B cell (primary cell): ENCODE data around the gene CSRP3. TPM values are rescaled to one million over a fixed set of nuclear protein-coding genes. Genes with fewer than 3 reads are reported as not detected.

Experiments
- ATAC-seq: fragments of 200-7000 bp; cut with Tn5 transposase; one replicate; pipeline ENCODE4 v1.10.0; 2021; ENCODE audit warnings: low read depth, mild to moderate bottlenecking, moderate number of reproducible peaks, moderate library complexity
- CTCF ChIA-PET: fragments of 350-600 bp; sonication (Branson Sonifier 250); formaldehyde crosslinking; loops from one replicate; lab custom pipeline; 2021; ENCODE audit warnings: antibody characterized with exemption, inconsistent platforms; lab: Charles Lee
- POLR2A ChIA-PET: fragments of 350-600 bp; sonication (Branson Sonifier 250); formaldehyde crosslinking; loops from one replicate; lab custom pipeline; 2021; ENCODE audit warnings: antibody characterized with exemption; lab: Charles Lee
- DNase-seq: peaks from one replicate; pipeline ENCODE4 v3.0.0; 2013
- H2AFZ ChIP-seq: 2 replicates; pipeline ENCODE4 v1.6.1; 2012; ENCODE audit warnings: mild to moderate bottlenecking, low read depth, low read length; ENCODE audit not compliant: insufficient read depth, poor library complexity, severe bottlenecking
- H3K27ac ChIP-seq, 2 donors: 1 replicate in 1 of 2; 2 replicates in 1 of 2; pipeline ENCODE4 v1.5.1; 2012 to 2013; ENCODE audit warnings: low read length in 2 of 2, mild to moderate bottlenecking in 2 of 2, moderate library complexity in 1 of 2
- H3K27me3 ChIP-seq, 4 experiments: fragments of 200-600 bp in 1 of 4; sonication (generic) in 1 of 4; replicated peaks in 1 of 4; 1 replicate in 2 of 4; 2 replicates in 2 of 4; pipeline versions ENCODE4 v1.6.1 to v1.7.0; 2013 to 2016; ENCODE audit warnings: low read length in 3 of 4, mild to moderate bottlenecking in 2 of 4, mixed read lengths in 1 of 4, moderate library complexity in 1 of 4; ENCODE audit not compliant: insufficient read depth in 4 of 4, control insufficient read depth in 3 of 4; ENCODE audit errors: control extremely low read depth in 1 of 4
- H3K36me3 ChIP-seq, 2 experiments: replicated peaks in 1 of 2; 1 replicate in 1 of 2; 2 replicates in 1 of 2; pipeline versions ENCODE4 v1.6.1 to v1.7.1; 2013; ENCODE audit warnings: low read length in 1 of 2; ENCODE audit not compliant: insufficient read depth in 2 of 2, control insufficient read depth in 1 of 2; ENCODE audit errors: control extremely low read depth in 1 of 2, extremely low read depth in 1 of 2
- H3K4me1 ChIP-seq, 2 donors: fragments of 200-600 bp in 1 of 2; sonication (generic) in 1 of 2; 1 replicate in 1 of 2; 2 replicates in 1 of 2; pipeline versions ENCODE4 v1.5.1 to v1.6.1; 2013 to 2017; ENCODE audit warnings: low read length in 2 of 2; ENCODE audit not compliant: control insufficient read depth in 2 of 2, insufficient read depth in 2 of 2
- H3K4me2 ChIP-seq: replicated peaks from 2 replicates; pipeline ENCODE3; 2012; ENCODE audit warnings: mild to moderate bottlenecking, low read depth, low read length; ENCODE audit not compliant: poor library complexity, severe bottlenecking
- H3K4me3 ChIP-seq, 5 experiments: fragments of 200-600 bp in 1 of 5; sonication (generic) in 1 of 5; 1 replicate in 3 of 5; 2 replicates in 2 of 5; pipeline versions ENCODE4 v1.5.1 to v1.7.0; 2011 to 2016; ENCODE audit warnings: low read length in 4 of 5, mild to moderate bottlenecking in 4 of 5, low read depth in 2 of 5, control low read depth in 1 of 5, moderate library complexity in 1 of 5; ENCODE audit not compliant: insufficient read depth in 1 of 5; ENCODE audit errors: control extremely low read depth in 1 of 5, extremely low read depth in 1 of 5
- H3K79me2 ChIP-seq: fragments of 200-600 bp; sonication (generic); one replicate; pipeline ENCODE4 v1.6.0; 2016; ENCODE audit warnings: low read length; ENCODE audit not compliant: control insufficient read depth, insufficient read depth
- H3K9ac ChIP-seq: fragments of 200-600 bp; sonication (generic); 2 replicates; pipeline ENCODE4 v1.6.1; 2017; ENCODE audit warnings: mild to moderate bottlenecking, low read length, moderate library complexity
- H3K9me3 ChIP-seq, 3 donors: one replicate each; pipeline versions ENCODE4 v1.6.1 to v1.7.1; 2013; ENCODE audit warnings: low read length in 2 of 3; ENCODE audit not compliant: control insufficient read depth in 2 of 3, insufficient read depth in 1 of 3; ENCODE audit errors: control extremely low read depth in 1 of 3
- H4K20me1 ChIP-seq: 2 replicates; pipeline ENCODE4 v1.6.0; 2012; ENCODE audit warnings: mild to moderate bottlenecking, low read length; ENCODE audit not compliant: insufficient read depth, control insufficient read depth, poor library complexity, severe bottlenecking
- H3K27ac Mint-ChIP-seq: one replicate; pipeline ENCODE4 v1.8.0; 2021; ENCODE audit warnings: mixed read lengths
- H3K27me3 Mint-ChIP-seq: one replicate; pipeline ENCODE4 v1.8.0; 2021; ENCODE audit warnings: mixed read lengths
- H3K4me1 Mint-ChIP-seq: one replicate; pipeline ENCODE4 v1.8.0; 2021; ENCODE audit warnings: mixed read lengths
- H3K4me3 Mint-ChIP-seq: one replicate; pipeline ENCODE4 v1.8.0; 2021; ENCODE audit warnings: mixed read lengths
- H3K9me3 Mint-ChIP-seq: one replicate; pipeline ENCODE4 v1.8.0; 2022; ENCODE audit warnings: mixed read lengths; ENCODE audit not compliant: insufficient read depth
- CTCF ChIP-seq: fragments of 200-600 bp; IDR thresholded peaks from one replicate; pipeline ENCODE4 v1.8.0; 2022; ENCODE audit warnings: antibody characterized with exemption, mild to moderate bottlenecking
- EZH2 ChIP-seq: IDR thresholded peaks from 2 replicates; pipeline ENCODE4 v1.6.1; 2012; ENCODE audit warnings: borderline replicate concordance, low read depth, mild to moderate bottlenecking, moderate library complexity, low read length; ENCODE audit not compliant: insufficient read depth, poor library complexity, severe bottlenecking
- WGBS: methylation state at CpG from one replicate; pipeline ENCODE4 v1.1.5; 2013; ENCODE audit warnings: missing lambda C conversion rate; ENCODE audit not compliant: insufficient coverage; 5-methylcytosine and 5-hydroxymethylcytosine counted together
- intact Hi-C: fragments of 100-400 bp; cut with micrococcal nuclease; formaldehyde crosslinking; loops from one replicate; pipeline ENCODE4 v1.10.0; 2022
- polyA plus RNA-seq: library from polyadenylated mRNA; depleted of rRNA; stranded (reverse); fragments of >200 nt; gene quantifications from 2 replicates; pipeline ENCODE4 v1.2.3, GENCODE V29; 2012
- total RNA-seq, 2 donors: library from RNA; stranded (reverse); fragments of 120-200 nt in 1 of 2; gene quantifications; 1 replicate in 1 of 2; 2 replicates in 1 of 2; pipeline versions ENCODE4 v1.2.3 to v1.2.4, GENCODE V29; 2013 to 2022

Gene CSRP3
- total and polyA plus RNA-seq, 2 donors (not counting 1 experiment from before 2014, with no cell fraction given), result not detected

DNA sequence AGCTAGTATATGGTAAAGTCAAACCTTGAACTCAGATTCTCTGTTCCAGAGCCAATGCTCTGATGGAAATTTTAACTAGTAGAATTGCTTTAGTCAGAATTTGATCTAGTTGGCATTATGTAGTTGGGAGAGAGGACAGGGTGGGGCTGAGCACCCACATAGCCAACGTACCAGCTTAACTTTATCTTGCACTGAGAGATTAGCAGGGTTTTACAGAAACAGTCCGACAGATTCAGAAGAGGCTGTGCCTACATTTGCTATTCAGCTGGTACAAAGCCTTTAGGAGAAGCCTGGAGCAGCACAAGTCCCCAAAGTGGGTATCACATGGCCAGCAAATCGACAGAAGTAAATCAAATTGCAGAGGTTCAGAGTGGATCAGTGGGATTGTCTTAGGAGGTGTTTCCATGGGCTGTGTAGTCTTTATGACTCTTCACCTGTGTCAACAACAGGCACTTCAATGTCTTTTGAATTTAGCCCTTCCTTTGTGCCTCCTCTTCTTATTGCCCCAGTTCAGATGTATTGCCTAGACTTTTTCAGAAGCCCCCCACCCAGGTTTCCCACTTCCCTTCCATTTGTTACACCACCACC is 7.3 kb upstream of the CSRP3 start:
- DNase-seq, result no peak
- H3K4me1 ChIP-seq, result no peaks in the 10 kb centered on the region
- Mint-ChIP-seq H3K27ac (no peak overlapping the region), H3K9me3 (no peaks in the 10 kb centered on the region), H3K4me1 (no peaks in the 10 kb centered on the region), H3K27me3 (peaks cover 23% of the 10 kb centered on the region), H3K4me3 (no peak overlapping the region)
- no peak overlapping the region for H3K9ac ChIP-seq
- no peak for ATAC-seq
- POLR2A ChIA-PET, result no interaction called here
- H3K4me3 ChIP-seq, result no peak overlapping the region
- H3K4me2 ChIP-seq, result no peak overlapping the region
- intact Hi-C loops, result no loop called here
- no peaks in the 10 kb centered on the region for H3K9me3 ChIP-seq
- TF ChIP-seq CTCF (no peak), EZH2 (no peak)
- no peaks in the 10 kb centered on the region for H3K79me2 ChIP-seq
- no peak overlapping the region for H3K27ac ChIP-seq
- CTCF ChIA-PET, result interaction anchor here (0.8 kb wide), 1 partner anchor 132 kb away, joined by 3 read pairs; no protein-coding TSS in a partner anchor
- peaks cover 0 to 7% (median 2%) of the 10 kb centered on the region in 4 experiments for H3K27me3 ChIP-seq
- 96% methylated on average over 2 of the region's 3 CpGs for WGBS
- no peaks in the 10 kb centered on the region for H3K36me3 ChIP-seq
- H4K20me1 ChIP-seq, result no peaks in the 10 kb centered on the region
- H2AFZ ChIP-seq, result no peak overlapping the region

GRCh38 chr11:19208181-19208580 is 6.4 kb upstream of the CSRP3 start:
- Histone ChIP-seq H3K9ac (no peak overlapping the region), H3K79me2 (no peaks in the 10 kb centered on the region), H4K20me1 (no peaks in the 10 kb centered on the region), H3K9me3 (no peaks in the 10 kb centered on the region), H3K4me1 (no peaks in the 10 kb centered on the region), H3K4me3 (no peak overlapping the region), H3K27me3 (peaks cover 0 to 7% (median 1%) of the 10 kb centered on the region in 4 experiments), H3K36me3 (no peaks in the 10 kb centered on the region), H2AFZ (no peak overlapping the region), H3K4me2 (no peak overlapping the region), H3K27ac (no peak overlapping the region)
- DNase-seq, result no peak
- WGBS, result 100% methylated on average over 1 of the region's 2 CpGs
- Mint-ChIP-seq H3K4me3 (no peak overlapping the region), H3K9me3 (no peaks in the 10 kb centered on the region), H3K27ac (no peak overlapping the region), H3K4me1 (no peaks in the 10 kb centered on the region), H3K27me3 (peaks cover 20% of the 10 kb centered on the region)
- intact Hi-C loops, result no loop called here
- ChIA-PET POLR2A (no interaction called here), CTCF (no interaction called here)
- ATAC-seq, result no peak
- no peak for TF ChIP-seq CTCF
- no peak for TF ChIP-seq EZH2
